Right lobe of liver (tissue), 4 donors: ENCODE data around the gene CUL7.

Experiments used
- CTCF ChIP-seq, 4 donors: fragments of 200-600 bp in 3 of 4; fragments of 450-650 bp in 1 of 4; IDR thresholded peaks; one replicate each; pipeline versions ENCODE4 v1.5.1 to v1.8.0; 2016 to 2022; ENCODE audit warnings: antibody characterized with exemption in 4 of 4, mild to moderate bottlenecking in 2 of 4
- POLR2A ChIP-seq: fragments of 450-650 bp; IDR thresholded peaks from one replicate; pipeline ENCODE4 v1.6.1; 2017; ENCODE audit warnings: antibody characterized with exemption, mild to moderate bottlenecking
- donor health status: DM: no; HTN: no; CAD: no.
- donor health status: DM: no; HTN: no; CAD: no.
- donor health status: DM: no; HTN: yes; CAD: no.

GRCh38 chr6:43037197-43037596 lies 16.5 kb downstream of the CUL7 start:
- TF ChIP-seq CTCF (IDR thresholded peaks at IDR 0.05), result no peak
- TF ChIP-seq POLR2A, result no peak
